SJSA1 (cell line): ENCODE results near the gene SPATA24. TPM values are rescaled to one million over a fixed set of nuclear protein-coding genes. Genes with fewer than 3 reads are reported as not detected.

Experiments
- DNase-seq, 2 experiments: peaks; one replicate each; pipeline ENCODE4 v3.0.0-alpha.2; 2015 to 2020; ENCODE audit warnings: low spot score in 2 of 2, low read depth in 1 of 2
- H3K27ac ChIP-seq: fragments of 250-450 bp; sonication (Bioruptor Pico); 2 replicates; pipeline ENCODE4 v1.5.1; 2020; ENCODE audit warnings: mild to moderate bottlenecking, moderate library complexity
- H3K27me3 ChIP-seq: fragments of 250-450 bp; sonication (Bioruptor Pico); replicated peaks from 2 replicates; pipeline ENCODE4 v1.5.1; 2020; ENCODE audit warnings: mild to moderate bottlenecking, moderate library complexity
- H3K36me3 ChIP-seq: fragments of 250-450 bp; sonication (Bioruptor Pico); 2 replicates; pipeline ENCODE4 v1.5.1; 2020; ENCODE audit warnings: mild to moderate bottlenecking
- H3K4me1 ChIP-seq: fragments of 250-450 bp; sonication (Bioruptor Pico); replicated peaks from 2 replicates; pipeline ENCODE4 v1.6.1; 2021; ENCODE audit warnings: mild to moderate bottlenecking
- H3K4me3 ChIP-seq: fragments of 250-450 bp; sonication (Bioruptor Pico); 2 replicates; pipeline ENCODE4 v1.5.1; 2020; ENCODE audit warnings: mild to moderate bottlenecking
- H3K9me3 ChIP-seq: fragments of 250-450 bp; sonication (Bioruptor Pico); replicated peaks from 2 replicates; pipeline ENCODE4 v1.5.1; 2020; ENCODE audit warnings: mild to moderate bottlenecking
- total RNA-seq: library from RNA; depleted of rRNA; stranded (reverse); fragments of >200 nt; shearing (Covaris generic); gene quantifications from 2 replicates; pipeline ENCODE4 v1.2.3, GENCODE V29; 2014

SPATA24 gene
- total RNA-seq, 1 experiment from 2014 or later = 4.0 TPM

- Histone ChIP-seq H3K9me3 (peaks cover 15% of the 10 kb centered on the region), H3K27me3 (peaks cover 14% of the 10 kb centered on the region), H3K27ac (no peak overlapping the region), H3K4me1 (peaks cover 32% of the 10 kb centered on the region), H3K4me3 (no peak overlapping the region), H3K36me3 (no peaks in the 10 kb centered on the region)
- no peak for DNase-seq
Observed at GRCh38 chr5:139395844-139396640, 7.8 kb downstream of the SPATA24 start.

- Histone ChIP-seq H3K27ac (no peak within 1 kb of the TSS), H3K36me3 (no peaks in the 10 kb centered on the region), H3K4me1 (peaks cover 32% of the 10 kb centered on the region), H3K27me3 (peaks cover 14% of the 10 kb centered on the region), H3K9me3 (peaks cover 15% of the 10 kb centered on the region), H3K4me3 (no peak within 1 kb of the TSS)
- DNase-seq = no peak
Observed at GRCh38 chr5:139394654-139395566, 9.0 kb downstream of the SPATA24 start, which contains the start of gene PROB1. PROB1 (minus strand) TSS chr5:139395104; CDS start chr5:139395081, 23 bp downstream.

GRCh38 chr5:139394123-139394653 is 9.7 kb downstream of the SPATA24 start:
- H3K36me3 ChIP-seq = no peaks in the 10 kb centered on the region
- no peak overlapping the region for H3K4me3 ChIP-seq
- no peak overlapping the region for H3K27ac ChIP-seq
- peaks cover 15% of the 10 kb centered on the region for H3K9me3 ChIP-seq
- peaks cover 32% of the 10 kb centered on the region for H3K4me1 ChIP-seq
- DNase-seq = no peak
- H3K27me3 ChIP-seq = peaks cover 14% of the 10 kb centered on the region

- peaks cover 32% of the 10 kb centered on the region for H3K4me1 ChIP-seq
- DNase-seq = no peak
- H3K36me3 ChIP-seq = no peaks in the 10 kb centered on the region
- peaks cover 15% of the 10 kb centered on the region for H3K9me3 ChIP-seq
- peaks cover 14% of the 10 kb centered on the region for H3K27me3 ChIP-seq
- H3K4me3 ChIP-seq = peak overlapping the region; percentile 44
- H3K27ac ChIP-seq = no peak overlapping the region
Observed at GRCh38 chr5:139393497-139394122, 10.3 kb downstream of the SPATA24 start.

- peak overlapping the region; percentile 44 for H3K4me3 ChIP-seq
- peaks cover 15% of the 10 kb centered on the region for H3K9me3 ChIP-seq
- H3K4me1 ChIP-seq = peaks cover 32% of the 10 kb centered on the region
- H3K27ac ChIP-seq = peak overlapping the region; percentile 8; the same call in 1 of the 2 replicates
- H3K36me3 ChIP-seq = no peaks in the 10 kb centered on the region
- peaks cover 14% of the 10 kb centered on the region for H3K27me3 ChIP-seq
- peak; percentile 69 to 86 for DNase-seq
Observed at GRCh38 chr5:139392678-139393496, 11.0 kb downstream of the SPATA24 start.

GRCh38 chr5:139392324-139392677 is 11.6 kb downstream of the SPATA24 start:
- H3K27ac ChIP-seq = no peak overlapping the region
- peaks cover 32% of the 10 kb centered on the region for H3K4me1 ChIP-seq
- no peaks in the 10 kb centered on the region for H3K36me3 ChIP-seq
- peak overlapping the region; percentile 44 for H3K4me3 ChIP-seq
- H3K27me3 ChIP-seq = peaks cover 14% of the 10 kb centered on the region
- no peak for DNase-seq
- H3K9me3 ChIP-seq = peaks cover 15% of the 10 kb centered on the region

- Histone ChIP-seq H3K4me1 (peaks cover 32% of the 10 kb centered on the region), H3K36me3 (no peaks in the 10 kb centered on the region), H3K27ac (no peak overlapping the region), H3K4me3 (no peak overlapping the region), H3K27me3 (peaks cover 14% of the 10 kb centered on the region), H3K9me3 (peaks cover 15% of the 10 kb centered on the region)
- DNase-seq = no peak
Observed at GRCh38 chr5:139391570-139392323, 12.1 kb downstream of the SPATA24 start.

- H3K4me1 ChIP-seq = peaks cover 32% of the 10 kb centered on the region
- H3K27me3 ChIP-seq = peaks cover 14% of the 10 kb centered on the region
- H3K27ac ChIP-seq = no peak overlapping the region
- H3K36me3 ChIP-seq = no peaks in the 10 kb centered on the region
- H3K4me3 ChIP-seq = no peak overlapping the region
- DNase-seq = no peak
- peaks cover 15% of the 10 kb centered on the region for H3K9me3 ChIP-seq
Observed at GRCh38 chr5:139390639-139391569, 13.0 kb downstream of the SPATA24 start.

GRCh38 chr5:139389701-139390638 is 13.9 kb downstream of the SPATA24 start, which contains the start of gene MZB1:
MZB1 (minus strand) TSS chr5:139389913; CDS start chr5:139389856, 57 bp downstream.
- H3K27me3 ChIP-seq = peaks cover 14% of the 10 kb centered on the region
- H3K9me3 ChIP-seq = peaks cover 15% of the 10 kb centered on the region
- DNase-seq = no peak
- H3K4me1 ChIP-seq = peaks cover 40% of the 10 kb centered on the region
- no peak within 1 kb of the TSS for H3K4me3 ChIP-seq
- no peaks in the 10 kb centered on the region for H3K36me3 ChIP-seq
- H3K27ac ChIP-seq = no peak within 1 kb of the TSS

GRCh38 chr5:139388198-139388821 is 15.6 kb downstream of the SPATA24 start:
- Histone ChIP-seq H3K36me3 (no peaks in the 10 kb centered on the region), H3K4me3 (no peak overlapping the region), H3K27me3 (peaks cover under 1% of the 10 kb centered on the region; the same call in 1 of the 2 replicates), H3K4me1 (peaks cover 30% of the 10 kb centered on the region), H3K27ac (no peak overlapping the region), H3K9me3 (peaks cover 8% of the 10 kb centered on the region; the same call in 1 of the 2 replicates)
- DNase-seq = no peak
